GM21825 (cell line): ENCODE data around the gene RIPK1.
A peak's percentile ranks its signal among the peaks of the same experiment; 100 is the strongest.

Experiments
- ATAC-seq: cut with Tn5 transposase; IDR thresholded peaks from one replicate; pipeline ENCODE4 v1.9.1; 2021; ENCODE audit warnings: mild to moderate bottlenecking, moderate library complexity; ENCODE audit not compliant: unreplicated experiment

The RIPK1 gene

GRCh38 chr6:3079682-3080081, 11.4 kb downstream of the RIPK1 start:
- no peak for ATAC-seq

- ATAC-seq, result no peak
Measured at GRCh38 chr6:3081960-3082359, 13.7 kb downstream of the RIPK1 start.

GRCh38 chr6:3085074-3085473, 16.8 kb downstream of the RIPK1 start:
- no peak for ATAC-seq

DNA sequence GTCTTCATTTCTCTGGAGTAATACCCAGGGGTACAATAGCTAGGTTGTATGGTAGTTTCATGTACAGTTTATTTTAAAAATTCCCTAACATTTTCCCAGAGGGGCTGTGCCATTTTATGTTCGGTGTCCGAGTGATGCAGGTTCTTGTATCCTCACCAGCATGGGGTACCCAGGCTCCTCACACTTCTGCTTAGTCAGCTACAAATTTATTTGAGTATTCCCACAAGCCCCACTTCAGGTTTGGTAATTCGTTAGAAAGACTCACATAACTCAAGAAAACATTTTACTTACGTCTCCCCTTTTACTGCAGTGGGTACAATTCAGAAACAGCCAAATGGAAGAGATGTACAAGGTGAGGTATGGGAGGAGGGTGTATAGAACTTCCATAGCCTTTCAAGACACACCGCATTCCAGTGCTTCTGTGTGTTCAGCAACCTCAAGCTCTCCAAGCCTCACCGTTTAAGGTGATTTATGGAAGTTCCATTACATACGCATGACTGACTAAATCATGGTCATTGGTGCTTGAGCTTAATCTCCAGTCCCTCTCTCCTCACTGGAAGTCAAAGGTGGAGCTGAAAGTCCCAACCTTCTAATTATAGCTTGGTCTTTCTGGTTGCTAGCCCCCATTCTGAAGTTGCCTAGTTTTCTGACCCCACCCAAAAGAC, 18.1 kb downstream of the RIPK1 start:
- ATAC-seq, result no peak

DNA sequence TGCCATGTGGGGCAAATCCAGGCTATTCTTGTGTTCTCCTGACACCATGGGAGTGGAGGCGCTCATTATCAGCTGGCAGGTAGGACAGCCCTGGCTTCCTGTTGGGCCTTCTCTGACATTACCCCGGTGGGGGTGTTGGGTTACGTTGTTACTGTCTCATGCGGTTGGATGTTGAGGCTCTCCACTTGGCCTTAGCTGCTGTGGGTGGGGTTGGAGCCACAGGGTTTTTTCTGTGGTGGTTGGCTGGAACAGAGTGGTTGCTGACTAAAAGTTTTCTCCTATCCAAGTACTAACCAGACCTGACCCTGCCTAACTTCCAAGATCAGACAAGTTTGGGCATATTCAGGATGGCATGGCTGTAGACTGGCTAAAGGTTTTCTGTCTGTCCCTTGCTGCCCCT, 20.2 kb downstream of the RIPK1 start:
- no peak for ATAC-seq

- no peak for ATAC-seq
Measured at GRCh38 chr6:3088968-3089367, 20.7 kb downstream of the RIPK1 start.

GRCh38 chr6:3090013-3090412, 21.7 kb downstream of the RIPK1 start:
- no peak for ATAC-seq

GRCh38 chr6:3094815-3095214, 26.5 kb downstream of the RIPK1 start:
- no peak for ATAC-seq

- no peak for ATAC-seq
Measured at GRCh38 chr6:3102875-3103274, 34.6 kb downstream of the RIPK1 start.

- ATAC-seq, result no peak
Measured at GRCh38 chr6:3108746-3109414, 40.6 kb downstream of the RIPK1 start.

DNA sequence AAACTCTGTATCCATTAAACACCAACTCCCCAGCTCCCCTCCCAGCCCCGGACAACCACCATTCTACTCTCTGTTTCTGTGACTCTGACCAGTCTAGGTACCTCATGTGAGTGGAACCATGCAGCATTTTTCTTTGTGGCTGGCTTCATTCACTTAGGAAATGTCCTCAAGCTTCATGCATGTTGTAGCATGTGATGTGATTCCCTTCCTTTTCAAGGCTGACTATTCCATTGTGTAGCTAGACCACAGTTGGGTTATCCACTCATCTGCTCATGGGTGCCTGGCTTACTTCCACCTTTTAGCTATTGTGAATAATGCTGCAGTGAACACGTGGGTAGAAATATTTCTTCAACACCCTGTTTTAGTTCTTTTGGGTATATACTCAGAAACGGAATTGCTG, 41.5 kb downstream of the RIPK1 start:
- no peak for ATAC-seq

DNA sequence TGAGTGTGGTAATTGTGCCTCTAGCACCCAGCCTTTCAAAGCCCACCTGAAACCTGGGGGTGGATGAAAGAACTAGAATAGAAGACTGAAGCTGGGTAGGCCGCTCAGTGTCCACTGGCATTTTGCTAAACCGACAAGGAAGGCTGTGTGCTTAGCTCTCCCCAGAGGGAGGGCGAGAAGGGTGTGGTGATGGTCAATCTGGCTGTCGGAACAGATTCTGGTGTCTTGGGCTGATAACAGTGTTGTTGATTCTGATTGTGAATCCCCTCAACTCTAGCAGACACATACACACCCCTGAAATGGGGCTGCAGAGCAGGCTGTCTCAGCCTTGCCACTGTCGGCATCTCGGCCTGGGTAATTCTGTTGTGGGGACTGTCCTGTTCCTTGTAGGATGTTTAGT, 46.1 kb downstream of the RIPK1 start:
- no peak for ATAC-seq

- ATAC-seq, result no peak
Measured at GRCh38 chr6:3117912-3118352, 49.6 kb downstream of the RIPK1 start.

GRCh38 chr6:3118353-3119039, 50.2 kb downstream of the RIPK1 start, which contains the start of gene BPHL:
Gene BPHL (plus strand): TSS chr6:3118711. CDS start chr6:3118741, 30 bp downstream.
- ATAC-seq, result peak; percentile 88

DNA sequence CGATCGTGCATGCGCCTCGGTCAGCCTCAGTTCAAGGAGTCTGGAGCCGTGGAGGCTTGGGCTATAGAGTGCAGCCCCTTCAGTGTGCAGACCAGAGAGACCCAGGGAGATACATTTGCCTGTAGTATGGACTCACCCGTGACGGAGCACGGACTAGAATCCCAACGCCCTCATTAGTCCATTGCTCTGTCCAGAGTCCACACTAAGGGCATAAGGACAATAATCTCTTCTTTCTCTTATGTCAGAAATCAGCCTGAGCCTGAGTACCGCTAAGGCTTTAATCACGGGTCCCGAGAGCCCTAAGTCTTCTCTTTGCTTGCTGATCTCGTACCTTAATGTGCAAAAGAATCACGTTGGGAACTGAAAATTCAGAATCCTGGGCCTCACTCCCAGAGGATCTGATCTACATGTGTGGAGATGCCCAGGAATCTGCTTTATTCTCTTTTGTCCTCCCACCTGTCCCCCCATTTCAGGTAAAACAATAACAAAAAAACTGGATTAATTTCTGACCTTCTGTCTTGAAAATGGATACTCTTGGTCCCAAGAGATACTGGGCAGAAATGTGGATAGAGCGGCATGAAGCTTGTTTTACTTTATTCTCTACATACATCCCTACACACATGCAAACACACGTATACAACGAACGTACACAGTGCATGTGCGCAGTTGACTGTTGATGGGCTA, 50.9 kb downstream of the RIPK1 start:
- peak; percentile 28 for ATAC-seq

- ATAC-seq, result no peak
Measured at GRCh38 chr6:3120765-3121089, 52.4 kb downstream of the RIPK1 start.

DNA sequence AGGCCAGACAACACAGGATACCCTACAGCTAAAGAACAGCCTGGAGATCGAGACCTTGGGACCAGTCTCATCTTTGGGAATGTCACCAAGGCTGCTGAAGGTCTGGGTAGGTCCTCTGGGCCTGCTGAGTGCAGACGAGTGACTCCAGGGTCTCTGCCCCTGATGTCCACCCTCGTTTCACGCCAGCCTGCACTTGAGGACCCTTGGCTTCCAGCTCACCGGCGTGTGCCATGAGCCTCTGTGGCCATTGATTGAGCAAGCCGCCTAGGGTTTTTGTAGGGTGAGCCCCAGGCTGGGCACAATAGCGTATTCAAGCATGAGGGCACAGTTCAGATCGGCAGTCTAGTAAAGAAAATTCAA, 54.5 kb downstream of the RIPK1 start:
- ATAC-seq, result no peak

GRCh38 chr6:3124667-3125066, 56.4 kb downstream of the RIPK1 start:
- ATAC-seq, result no peak

GRCh38 chr6:3125815-3126214, 57.5 kb downstream of the RIPK1 start:
- no peak for ATAC-seq

DNA sequence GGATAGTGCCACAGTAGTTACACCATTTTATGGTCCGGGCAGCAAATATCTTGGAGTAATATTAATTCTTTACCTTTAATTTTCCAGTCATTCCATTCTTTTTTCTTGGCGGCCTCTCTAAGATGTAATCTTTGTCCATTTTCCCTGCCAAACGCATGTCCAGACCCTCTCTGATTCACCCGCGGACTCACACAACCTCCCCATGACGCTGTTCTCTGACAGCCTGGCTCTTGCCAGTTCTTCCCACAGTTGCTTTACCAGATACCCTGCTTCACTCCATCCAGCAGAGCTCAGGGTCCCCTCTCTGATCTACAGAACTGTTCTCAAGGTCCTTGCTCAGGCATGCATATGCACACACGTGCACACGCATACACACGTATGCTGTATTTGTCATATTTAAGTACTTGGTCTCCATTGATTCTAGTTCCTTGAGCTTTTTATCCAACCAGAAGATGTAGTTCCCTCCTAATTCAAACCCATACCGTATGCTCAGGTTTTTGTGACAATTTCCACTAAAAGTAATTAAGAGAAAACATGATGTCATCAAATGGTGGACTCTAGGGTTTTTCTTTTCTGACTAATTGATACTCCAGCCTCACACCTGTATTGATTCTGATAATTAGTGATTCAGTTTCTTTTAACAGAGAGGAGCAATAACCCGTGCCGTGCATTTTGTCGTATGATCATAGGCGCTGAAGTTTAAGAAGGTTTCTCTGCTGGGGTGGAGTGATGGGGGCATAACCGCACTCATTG, 60.2 kb downstream of the RIPK1 start:
- no peak for ATAC-seq

DNA sequence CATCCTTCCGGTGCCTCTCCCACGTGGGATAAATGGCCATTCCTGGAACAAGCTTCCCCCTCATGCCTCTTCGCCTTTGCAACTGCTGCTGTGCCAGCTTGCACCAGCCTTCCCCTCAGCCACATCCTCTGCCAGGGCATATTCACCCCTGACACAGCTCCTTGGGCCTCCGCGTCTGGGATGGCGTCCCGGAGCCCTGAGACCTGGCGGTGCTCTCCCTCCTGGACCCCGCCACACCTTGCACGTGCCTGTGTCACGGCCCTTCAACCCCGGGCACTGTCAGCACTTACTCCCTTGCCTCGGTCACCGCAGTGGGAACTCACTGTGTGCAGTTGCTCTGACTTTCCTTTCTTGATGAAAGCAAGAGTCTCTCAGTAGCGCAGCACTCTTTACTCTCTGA, 63.4 kb downstream of the RIPK1 start:
- ATAC-seq, result no peak
